ENCODE data around the gene RCAN2.

The RCAN2 gene

DNA sequence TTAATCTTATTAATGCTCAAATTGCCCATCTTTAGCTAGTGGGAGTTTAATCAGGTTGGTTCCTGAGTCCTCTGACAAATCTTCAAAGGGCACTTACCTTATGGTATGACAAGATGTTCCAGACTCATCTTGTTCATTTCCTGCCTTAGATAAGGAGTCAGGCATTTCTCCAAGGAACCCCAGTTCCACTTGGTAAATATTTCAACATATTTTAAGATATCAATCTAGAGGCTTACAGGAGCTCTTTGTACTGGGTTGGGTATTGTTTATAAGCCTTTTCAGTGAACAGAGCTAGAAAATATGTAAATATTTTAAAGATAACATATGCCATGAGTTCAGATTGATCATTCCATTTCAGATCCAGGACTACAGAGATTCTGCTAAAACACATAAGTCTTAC lies 159.8 kb downstream of the RCAN2 start:
- no peak for DNase-seq

DNA sequence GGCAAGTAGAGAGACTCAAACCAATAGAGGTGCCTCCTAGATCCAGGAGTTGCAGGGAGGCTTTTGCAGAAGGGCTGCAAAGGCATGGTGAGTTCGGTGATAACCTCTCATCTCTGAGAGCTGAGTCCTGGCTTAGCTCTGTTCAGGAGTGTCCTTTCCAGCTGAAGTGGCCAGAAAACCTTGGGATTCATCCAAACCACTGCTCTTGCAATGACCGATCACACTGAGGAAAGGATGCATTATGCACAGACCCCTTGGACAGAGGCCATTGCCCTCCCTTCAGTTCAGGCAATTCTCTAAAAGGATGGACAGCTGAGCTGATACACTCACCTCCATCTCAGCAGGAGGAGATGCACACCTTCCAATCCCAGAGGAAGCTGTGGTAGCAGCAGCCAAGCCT lies 161.7 kb downstream of the RCAN2 start:
- DNase-seq = no peak

DNA sequence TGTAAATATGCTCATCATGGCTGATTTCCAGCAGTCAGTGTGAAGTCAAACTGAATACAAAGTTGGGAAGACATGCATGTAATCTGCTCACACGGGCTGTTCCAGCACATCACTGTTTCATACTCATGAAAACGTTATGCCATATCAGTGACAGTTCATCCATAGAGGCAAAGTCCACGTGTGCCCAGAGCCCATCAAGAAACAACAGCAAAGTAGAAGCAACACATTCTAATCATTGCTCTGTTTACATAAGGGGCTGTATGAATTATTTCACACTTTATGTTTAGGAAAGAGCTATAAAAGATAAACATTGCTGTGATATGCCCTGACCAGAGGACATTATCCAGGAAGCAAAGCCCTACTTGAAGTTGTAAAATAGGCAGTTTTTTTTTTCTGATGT lies 163.5 kb downstream of the RCAN2 start:
- DNase-seq = no peak

DNA sequence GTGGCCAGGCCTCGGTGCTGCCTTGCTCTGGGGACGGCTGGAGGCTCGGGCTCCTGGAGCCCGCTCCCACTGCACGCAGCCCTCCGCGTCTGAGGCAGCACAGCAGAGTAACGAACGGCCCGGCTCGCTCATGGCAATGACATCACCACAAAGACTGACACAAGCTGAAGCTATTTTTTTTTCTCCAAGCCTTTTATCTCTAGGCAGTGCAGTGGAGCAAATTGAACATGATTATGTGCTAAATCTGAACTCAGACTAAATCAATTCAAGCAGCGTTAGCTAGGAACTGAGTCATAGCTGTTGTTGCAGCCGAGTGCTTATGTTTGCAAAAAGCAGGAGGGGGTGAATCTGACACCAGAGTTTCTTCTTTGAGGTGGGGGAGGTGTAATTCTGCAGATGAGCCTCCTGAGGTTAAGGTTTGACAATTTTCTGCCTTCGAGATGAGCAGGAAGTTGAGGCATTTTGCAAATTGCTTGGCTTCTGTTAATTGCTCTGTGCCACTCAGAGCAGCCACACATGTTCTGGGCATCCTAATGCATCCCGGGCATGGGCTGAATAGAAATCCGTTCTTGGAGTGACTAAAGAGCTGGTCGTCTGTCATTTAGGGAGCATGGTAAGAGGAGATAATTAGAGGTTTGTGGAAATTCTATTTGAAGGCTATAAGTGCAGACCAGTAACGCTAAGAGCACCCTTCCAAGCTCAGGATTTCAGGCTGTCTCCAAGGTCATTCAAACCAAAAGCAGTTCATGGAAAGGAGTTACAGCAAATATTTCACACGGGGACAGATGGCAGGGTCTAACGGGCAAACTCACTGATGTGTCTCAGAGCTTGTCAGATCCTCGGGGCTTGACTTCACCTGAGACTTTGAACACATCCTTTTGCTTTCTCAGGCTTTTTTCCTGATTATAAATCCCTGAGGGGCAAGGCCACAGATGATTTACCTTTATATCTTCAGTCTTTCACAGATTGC lies 165.4 kb downstream of the RCAN2 start:
- no peak for DNase-seq

DNA sequence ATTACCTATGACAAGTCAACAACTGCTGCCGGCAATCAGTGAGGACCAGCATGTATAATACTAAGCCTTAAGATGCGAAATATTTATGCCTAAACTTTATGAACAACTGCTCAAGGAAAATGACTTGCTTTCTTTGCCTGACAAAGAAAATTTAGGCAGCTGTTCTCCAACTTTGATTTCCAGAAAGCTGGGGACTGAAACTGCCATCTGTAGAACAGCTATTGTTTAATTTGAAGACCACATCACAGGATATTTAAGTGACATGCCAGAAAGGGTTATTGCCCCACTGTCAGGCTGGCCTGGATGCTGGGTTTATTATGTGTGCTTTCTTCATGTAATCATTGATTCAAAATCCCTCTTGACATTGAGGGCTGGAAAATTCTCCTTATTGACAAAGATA lies 166.5 kb downstream of the RCAN2 start:
- no peak for DNase-seq

DNA sequence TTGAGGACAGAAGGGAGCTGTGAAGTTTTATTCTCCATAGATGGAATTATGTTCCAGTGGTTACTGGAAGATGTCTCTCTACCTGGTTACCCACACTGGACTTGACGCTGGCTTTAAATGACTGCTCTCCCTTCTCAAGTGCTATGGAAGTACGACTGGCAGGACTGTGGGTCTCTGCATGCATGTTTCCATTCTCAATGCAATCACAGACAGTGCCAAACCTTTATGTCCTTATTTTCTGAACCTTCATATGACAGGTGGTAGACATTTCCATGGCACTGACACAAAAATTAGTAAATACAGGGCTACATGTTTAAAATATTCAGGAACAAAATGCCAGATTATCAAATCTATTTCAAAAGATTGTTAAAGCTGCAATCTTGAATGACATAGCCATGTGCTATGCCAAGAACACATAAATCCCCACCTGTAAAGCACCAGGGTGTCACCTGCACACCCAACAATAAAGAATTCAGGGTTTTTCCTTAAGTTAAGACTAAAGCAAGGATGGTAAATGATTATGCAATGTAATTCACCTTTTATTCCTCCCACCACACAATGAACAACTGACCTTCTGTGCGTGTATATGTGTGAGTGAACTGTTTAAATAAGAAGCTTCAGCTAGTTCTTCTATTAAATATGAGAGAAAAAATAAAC lies 167.2 kb downstream of the RCAN2 start:
- no peak for DNase-seq

DNA sequence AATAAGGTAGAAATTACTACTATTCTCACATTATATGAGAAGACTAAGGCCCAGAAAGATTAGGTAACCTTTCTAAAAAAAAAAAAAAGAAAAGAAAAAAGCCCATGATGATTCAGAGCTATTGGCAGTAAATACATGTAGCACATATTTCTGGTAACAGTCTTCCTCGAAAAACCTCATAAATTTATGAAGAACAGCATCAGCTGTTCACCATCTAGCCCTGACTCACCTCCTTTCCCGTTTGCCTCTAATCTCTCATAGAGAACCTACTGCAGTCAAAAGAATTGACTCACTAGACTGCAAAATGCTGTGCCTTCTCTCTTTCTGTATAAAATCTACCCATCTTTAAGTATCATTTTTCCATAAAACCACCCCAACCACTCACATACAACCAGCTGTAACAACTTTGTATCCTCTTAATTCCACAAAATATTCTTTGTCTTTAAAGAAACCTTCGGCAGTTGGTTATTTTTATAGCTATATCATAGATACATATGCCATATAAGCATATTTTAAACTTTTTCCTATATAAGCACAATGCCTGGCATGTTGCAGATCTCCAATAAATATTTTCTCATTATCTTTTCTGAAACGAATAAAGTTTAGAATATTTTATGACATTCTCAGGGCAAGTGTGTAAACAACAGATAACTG lies 167.8 kb downstream of the RCAN2 start:
- no peak for DNase-seq

DNA sequence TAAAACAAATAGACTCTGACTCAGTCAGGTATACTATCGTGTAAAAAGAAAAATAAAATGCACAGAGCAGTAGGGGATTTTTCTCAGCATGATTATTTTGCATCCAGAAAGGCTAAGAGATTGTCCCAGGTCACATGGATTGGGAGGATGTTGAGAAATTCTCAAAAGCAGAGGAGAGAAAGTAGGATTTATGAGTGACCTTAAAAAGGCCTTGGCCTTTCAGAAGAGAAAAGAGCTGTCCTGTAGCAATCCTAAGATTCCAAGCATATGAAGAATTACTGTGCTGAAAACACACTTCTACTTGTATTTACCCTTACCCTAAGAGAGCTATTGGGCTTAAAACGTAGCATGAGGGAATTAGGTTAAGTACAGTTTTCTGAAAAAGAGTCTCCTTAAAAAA lies 170.7 kb downstream of the RCAN2 start:
- DNase-seq = no peak

DNA sequence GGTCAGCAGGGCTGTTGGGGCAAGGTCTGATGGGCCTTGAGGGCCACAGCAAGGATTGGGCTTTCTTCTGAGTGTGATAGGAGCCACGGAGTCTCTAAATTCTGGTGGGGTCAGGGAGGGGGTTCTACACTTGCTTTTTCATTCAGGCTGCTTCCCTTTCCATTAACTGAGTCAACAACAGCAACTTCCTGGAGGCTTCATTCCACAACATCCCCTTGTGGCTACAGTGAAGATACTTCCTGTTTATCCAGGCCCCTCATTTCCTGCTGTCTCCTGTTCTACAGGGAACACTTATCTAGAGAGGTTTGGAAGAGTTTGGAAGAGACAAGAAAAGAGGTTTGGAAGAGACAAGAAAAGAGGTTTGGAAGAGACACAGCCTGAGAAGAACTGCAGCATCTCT lies 175.7 kb downstream of the RCAN2 start:
- DNase-seq = no peak

DNA sequence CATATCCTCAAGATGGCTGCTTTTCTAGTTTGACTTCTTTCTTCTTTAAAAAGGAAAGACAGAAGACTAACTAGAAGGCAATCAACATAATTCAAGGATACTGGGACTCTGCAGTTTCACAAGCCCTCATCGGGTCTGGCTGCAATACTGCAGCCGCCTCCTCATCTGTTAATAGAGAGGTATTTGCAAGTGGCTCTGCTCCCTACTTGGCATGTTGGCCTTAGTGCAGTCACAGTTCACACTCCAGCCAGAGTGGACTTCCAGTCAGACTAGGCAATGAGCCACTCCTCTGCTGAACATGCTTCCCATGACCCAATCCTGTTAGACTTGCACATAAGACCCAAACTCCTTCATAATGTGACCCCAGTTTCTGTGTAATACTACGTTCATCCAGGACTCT lies 178.6 kb downstream of the RCAN2 start:
- DNase-seq = no peak

DNA sequence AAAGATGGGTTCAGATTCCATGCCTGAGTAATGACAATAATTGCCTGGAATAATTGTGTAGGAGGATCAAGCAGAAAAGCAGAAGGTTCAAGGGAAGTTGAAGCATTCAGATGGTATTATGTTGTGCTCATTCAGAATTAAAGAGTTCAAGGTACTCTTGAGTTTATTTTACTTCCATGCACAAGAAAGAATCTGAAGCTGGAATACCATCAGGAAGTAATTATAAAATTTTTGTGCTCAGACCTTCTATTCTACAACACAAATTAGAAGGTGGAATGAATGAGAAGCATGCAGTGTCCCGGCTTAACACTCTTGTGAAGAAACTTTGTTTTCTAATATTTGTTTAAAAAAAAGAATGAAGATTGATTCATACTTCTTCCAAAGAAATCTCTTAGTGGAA lies 181.1 kb downstream of the RCAN2 start:
- DNase-seq = no peak

DNA sequence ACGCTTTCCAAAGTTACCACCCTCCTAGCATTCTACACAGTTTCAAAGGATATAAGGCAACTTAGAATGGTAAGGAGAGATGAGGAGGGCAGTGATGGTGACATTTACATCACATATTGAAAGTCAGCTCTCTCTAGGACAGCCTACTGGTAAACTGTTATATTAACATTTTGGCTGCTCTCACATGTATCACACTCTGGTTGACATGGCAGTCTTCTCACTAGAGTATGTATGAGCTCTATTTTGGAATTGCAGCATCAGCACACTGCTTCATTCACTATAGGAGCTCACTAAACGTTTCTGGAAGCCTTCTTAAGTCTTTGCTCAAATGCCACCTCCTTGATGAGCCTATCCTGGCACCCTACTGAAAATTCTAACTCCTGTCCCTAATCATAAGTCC lies 184.8 kb downstream of the RCAN2 start:
- no peak for DNase-seq

DNA sequence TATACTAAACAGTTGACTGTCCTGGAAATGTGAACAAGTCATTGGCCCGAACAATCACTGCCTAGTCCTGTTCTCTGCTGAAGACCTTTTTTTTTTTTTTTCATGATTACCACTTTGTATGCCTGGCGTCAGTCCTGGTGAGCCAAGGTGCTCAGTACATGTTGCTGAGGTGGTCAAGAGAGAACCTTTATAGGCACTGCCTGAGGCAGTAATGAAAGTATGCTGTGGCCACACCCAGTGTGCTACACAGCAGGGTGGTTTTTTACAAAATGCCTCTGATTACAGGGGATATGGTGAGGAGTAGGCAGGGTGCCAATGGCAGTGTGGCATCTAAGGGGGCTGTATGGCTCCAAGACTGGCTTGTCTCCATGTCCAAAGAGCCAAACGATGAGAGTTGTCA lies 185.4 kb downstream of the RCAN2 start:
- no peak for DNase-seq

DNA sequence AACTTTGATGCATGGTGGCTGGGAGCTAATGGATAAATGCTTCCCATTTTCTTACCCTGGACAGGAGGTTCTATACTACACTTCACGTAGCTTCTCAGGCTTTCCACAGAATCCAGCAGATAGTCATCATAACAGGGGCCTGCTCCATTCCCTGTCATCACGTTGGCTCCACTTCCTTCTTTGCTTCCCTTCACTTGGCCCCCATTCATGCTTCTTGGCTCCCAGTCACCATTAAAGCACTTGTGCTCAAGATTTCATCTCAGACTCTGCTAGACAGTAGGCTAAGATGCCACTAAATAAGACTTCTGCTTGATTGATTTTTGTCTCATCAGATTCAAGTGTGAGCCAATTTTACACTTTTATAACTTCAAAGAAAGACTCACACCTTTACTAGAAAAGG lies 186.0 kb downstream of the RCAN2 start:
- no peak for DNase-seq

DNA sequence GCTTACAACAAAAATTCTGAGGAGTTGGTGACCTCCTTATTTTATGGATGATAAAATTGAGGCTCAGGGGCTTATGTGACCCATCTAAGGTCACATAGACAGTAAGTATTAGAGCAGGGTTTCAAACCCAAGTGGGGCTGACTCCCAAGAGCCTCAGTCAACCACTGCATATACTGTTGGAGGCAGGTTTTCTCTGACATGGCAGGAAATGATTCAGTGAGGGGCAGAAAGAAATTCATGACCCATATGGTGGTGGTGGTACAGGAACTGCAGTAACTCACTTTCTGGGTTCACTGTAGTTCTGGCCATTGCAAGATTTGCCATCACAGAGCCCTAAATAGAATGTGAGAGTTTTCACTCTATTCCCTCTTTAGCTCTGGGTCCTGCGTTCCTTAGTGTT lies 188.4 kb downstream of the RCAN2 start:
- no peak for DNase-seq

DNA sequence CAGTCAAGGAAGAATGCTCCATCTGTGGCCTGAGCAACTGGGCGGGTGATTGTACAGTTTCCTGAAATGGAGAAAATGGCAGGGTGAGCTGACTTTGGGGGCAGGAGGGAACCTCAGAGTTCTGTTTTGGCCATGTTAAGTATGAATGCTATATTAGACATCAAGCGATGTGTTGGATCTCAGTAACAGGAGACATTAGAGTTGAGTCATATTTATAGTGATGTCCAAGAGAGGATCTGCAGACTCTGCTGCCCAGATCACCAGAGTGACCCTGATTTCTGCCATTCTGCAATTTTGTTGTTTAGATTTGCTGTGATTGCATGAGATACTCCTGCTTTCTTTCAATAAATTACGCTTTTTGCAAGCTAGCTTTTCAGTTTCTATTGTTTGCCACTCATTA lies 189.1 kb downstream of the RCAN2 start:
- DNase-seq = no peak

DNA sequence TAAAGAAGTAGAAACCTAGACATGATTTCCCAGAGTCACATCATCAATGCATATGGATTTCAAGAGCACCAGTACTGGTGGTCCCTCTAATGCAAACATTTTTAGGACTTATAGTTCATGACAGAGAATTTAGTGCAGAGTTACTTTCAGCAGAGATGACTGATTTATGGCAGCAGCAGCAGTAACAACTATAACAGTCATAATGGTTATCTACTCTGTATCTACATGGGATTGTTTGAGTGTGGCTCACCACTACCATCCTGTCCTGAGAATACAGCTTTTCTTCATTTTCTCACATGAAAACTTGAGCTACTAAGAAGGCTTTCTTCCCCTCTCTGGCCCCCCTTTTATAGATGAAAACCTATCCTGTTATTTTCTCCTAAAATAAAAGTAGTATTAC lies 192.0 kb downstream of the RCAN2 start:
- DNase-seq = no peak

DNA sequence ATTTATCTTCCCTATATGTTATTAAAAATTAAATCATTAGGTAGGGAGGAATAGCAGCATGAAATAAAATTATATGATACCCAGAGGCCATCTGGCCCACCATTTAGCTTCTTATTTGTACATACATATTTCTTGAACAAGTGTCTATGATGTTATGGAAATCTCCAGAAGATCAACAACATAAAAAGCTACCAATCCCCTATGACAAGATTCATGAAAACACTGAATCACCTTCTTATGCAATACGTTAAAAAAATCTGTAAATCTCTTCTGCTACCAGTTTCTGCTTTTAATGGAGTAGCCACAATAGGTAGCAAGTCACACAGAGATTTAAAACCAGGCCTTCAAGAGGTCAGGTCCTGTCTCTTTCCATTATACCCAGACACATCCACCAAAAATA lies 194.7 kb downstream of the RCAN2 start:
- DNase-seq = no peak

DNA sequence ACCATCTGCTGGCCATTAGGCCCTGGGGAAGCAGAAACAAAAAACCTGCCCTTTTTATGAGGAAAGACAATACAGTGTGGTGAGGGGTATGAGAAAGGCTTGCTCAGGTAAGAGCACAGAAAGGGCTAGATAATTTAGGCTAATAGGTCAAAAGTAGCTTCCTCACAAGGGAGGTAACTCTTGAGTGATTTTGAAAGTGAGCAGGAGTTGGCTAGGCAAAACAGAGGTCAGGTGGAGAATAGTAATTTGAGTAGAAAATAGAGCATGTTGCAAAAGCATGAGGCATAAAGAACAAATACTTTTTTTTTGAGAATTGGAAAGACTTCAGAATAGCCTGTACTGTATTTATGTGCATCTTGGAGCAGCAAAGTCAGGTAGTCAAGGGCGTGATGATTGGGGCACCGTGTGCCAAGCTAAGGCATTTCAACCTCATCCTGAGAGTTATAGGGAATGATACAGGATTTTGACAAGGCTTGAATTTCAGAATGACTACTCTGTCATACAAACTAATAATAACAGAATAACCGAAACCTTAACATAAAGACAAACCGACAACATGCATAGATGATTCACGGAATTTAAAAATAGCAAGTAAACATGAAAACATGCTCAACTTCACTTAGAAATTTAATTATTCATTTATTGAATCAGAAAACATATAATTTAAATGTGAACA lies 197.5 kb downstream of the RCAN2 start:
- no peak for DNase-seq

DNA sequence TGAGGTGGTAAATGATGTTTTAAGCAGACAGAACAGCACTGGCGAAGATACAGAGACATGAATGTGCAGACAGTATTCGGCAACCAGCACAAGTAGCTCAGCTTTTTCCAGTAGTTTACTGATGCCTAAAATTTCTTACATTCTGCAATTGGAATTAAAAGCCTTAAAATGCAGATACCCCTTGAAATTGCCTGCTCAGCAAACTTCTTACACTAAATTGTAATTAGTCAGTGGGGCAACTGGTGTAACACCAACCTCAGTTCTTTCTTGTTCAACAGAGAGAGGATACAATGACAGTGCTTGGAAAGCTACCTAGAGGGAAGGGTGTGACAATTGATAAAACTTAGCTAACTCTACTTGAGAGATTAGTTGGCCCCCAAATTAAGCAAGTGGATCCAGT lies 199.4 kb downstream of the RCAN2 start:
- no peak for DNase-seq

DNA sequence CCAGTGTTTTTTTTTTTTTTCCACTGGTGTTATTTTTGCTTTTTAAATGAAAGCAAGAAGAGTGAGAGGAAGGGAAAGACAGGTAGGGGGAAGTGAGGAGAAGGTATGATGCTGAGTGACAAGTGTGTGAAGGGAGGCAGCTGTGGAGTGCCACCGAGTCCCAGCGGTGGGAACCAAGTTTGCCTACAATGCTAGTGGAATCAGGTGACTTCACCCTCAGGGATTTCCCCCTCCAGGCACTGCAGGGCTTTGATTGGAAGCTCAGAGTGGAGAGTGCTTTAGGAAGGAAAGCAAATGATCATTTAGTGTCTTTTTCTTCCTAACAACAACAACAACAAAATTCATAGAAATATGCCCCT lies 200.0 kb downstream of the RCAN2 start:
- no peak for DNase-seq

DNA sequence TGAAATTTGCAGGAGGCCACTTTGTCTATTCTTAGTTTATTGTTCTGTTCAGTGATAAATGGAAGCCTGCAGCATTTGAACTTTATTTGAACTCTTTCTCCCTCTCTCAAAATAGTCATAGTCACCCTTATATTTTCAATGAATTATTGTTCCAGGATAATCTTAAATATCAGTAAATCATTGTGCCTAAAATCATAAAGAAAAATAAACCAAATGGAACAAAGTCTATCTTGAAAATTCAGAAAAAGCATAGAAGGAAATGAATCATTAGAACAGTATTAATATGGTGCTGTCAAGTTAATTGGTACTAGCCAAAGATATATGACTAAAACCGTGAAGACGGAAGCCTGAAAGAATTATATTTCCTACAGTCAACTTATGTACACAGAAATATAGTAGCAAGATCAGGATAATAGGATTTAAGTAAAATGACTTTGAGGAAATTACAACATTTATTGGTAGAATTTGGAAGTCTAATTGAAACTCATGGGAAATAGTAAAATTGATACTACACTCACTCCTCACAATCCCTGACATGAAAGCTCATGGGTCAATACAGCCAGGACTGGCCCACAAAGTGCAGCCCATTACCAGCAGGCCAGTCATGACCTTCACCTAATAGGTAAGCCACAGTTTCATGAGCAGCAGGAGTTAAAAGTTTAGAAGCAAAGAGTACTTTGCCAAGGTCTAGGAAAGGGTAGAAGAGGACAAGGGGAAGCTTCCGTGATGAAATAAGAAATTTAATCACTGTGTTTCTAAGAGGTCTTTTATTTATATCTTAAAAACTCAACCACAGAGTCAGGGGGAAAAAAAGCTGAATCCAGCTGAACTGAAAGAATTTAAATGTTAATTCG lies 200.6 kb downstream of the RCAN2 start:
- DNase-seq = no peak

DNA sequence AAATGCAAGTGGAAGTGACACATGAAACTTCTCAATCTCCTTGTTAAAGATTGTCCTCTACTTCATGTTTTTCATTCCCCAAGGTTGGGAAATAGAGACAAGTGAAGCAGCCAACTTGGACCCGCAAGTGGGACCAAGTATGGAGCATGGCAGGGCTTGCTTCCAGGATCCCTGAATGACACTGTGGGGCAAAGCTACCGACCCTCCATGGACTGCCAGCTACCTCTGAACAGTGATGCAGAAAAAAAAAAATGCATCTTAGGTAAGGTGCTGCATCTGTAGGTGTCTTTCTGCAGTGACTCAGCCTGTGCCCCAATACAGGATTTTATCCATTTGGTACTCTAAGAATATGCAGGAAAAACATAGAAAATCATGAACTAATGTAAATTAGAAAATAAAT lies 201.4 kb downstream of the RCAN2 start:
- no peak for DNase-seq

Data from right forelimb (tissue), 1 donor.